NCI-H1436 treated with DMSO at 0.1 percent for 48 hours (cell line): Measurements from ENCODE around the gene NR0B1.

ENCODE experiments used
- DNase-seq: peaks from one replicate; lab custom pipeline; 2025; lab: John Stamatoyannopoulos, UW

The NR0B1 gene

GRCh38 chrX:30270639-30271038, 38.6 kb downstream of the NR0B1 start:
- no peak for DNase-seq

- no peak for DNase-seq
Measured at GRCh38 chrX:30262763-30263162, 46.4 kb downstream of the NR0B1 start.

GRCh38 chrX:30261012-30261411, 48.2 kb downstream of the NR0B1 start:
- no peak for DNase-seq

GRCh38 chrX:30259927-30260326, 49.3 kb downstream of the NR0B1 start:
- no peak for DNase-seq
